Smooth muscle cell (in vitro differentiated cells): ENCODE results near the gene FRMD7. TPM values are rescaled to one million over a fixed set of nuclear protein-coding genes. Genes with fewer than 3 reads are reported as not detected.

ENCODE experiments used
- DNase-seq: peaks from one replicate; lab custom pipeline; 2025; ENCODE audit not compliant: unreplicated experiment; lab: John Stamatoyannopoulos, UW
- H2AFZ ChIP-seq: fragments of 200-600 bp; sonication (generic); 2 replicates; pipeline ENCODE4 v1.6.0; 2016; ENCODE audit warnings: antibody characterized with exemption, low read depth, mild to moderate bottlenecking
- H3F3A ChIP-seq: fragments of 200-600 bp; sonication (generic); 2 replicates; pipeline ENCODE4 v1.6.0; 2017; ENCODE audit warnings: antibody characterized with exemption, low read depth
- H3K27ac ChIP-seq: fragments of 200-600 bp; sonication (generic); 2 replicates; pipeline ENCODE4 v1.5.1; 2016; ENCODE audit warnings: low read depth, mild to moderate bottlenecking
- H3K27me3 ChIP-seq: fragments of 200-600 bp; sonication (generic); 2 replicates; pipeline ENCODE4 v1.6.1; 2016; ENCODE audit warnings: low read depth, mild to moderate bottlenecking
- H3K36me3 ChIP-seq: fragments of 200-600 bp; sonication (generic); 2 replicates; pipeline ENCODE4 v1.5.1; 2016; ENCODE audit warnings: low read depth
- H3K4me1 ChIP-seq: fragments of 200-600 bp; sonication (generic); 2 replicates; pipeline ENCODE4 v1.5.1; 2016; ENCODE audit warnings: low read depth
- H3K4me2 ChIP-seq: fragments of 200-600 bp; sonication (generic); 2 replicates; pipeline ENCODE4 v1.6.0; 2016; ENCODE audit warnings: mild to moderate bottlenecking
- H3K4me3 ChIP-seq: fragments of 200-600 bp; sonication (generic); 2 replicates; pipeline ENCODE4 v1.5.1; 2016; ENCODE audit warnings: mild to moderate bottlenecking
- H3K79me2 ChIP-seq: fragments of 200-600 bp; sonication (generic); 2 replicates; pipeline ENCODE4 v1.6.0; 2016; ENCODE audit warnings: low read depth, mild to moderate bottlenecking
- H3K9ac ChIP-seq: fragments of 200-600 bp; sonication (generic); 2 replicates; pipeline ENCODE4 v1.6.0; 2016; ENCODE audit warnings: low read depth
- H3K9me3 ChIP-seq: fragments of 200-600 bp; sonication (generic); replicated peaks from 2 replicates; pipeline ENCODE4 v1.5.1; 2016; ENCODE audit warnings: low read depth
- H4K20me1 ChIP-seq: fragments of 200-600 bp; sonication (generic); 2 replicates; pipeline ENCODE4 v1.6.0; 2016; ENCODE audit warnings: low read depth
- WGBS: methylation state at CpG from one replicate; pipeline ENCODE4 v1.1.7; 2016; ENCODE audit warnings: low lambda C conversion rate; 5-methylcytosine and 5-hydroxymethylcytosine counted together
- polyA plus RNA-seq: library from polyadenylated mRNA; unstranded; fragments of >200 nt; fragmentation: Nextera tagmentation; extraction: Ambion mirVana; gene quantifications from 2 replicates; pipeline ENCODE4 v1.2.1, GENCODE V29; 2016
- total RNA-seq: library from RNA; depleted of rRNA; stranded (reverse); fragments of >200 nt; gene quantifications from 2 replicates; pipeline ENCODE4 v1.2.3, GENCODE V29; 2014
- TF ChIP-seq, protein P1 (sequence below): fragments of 200-600 bp; sonication (generic); IDR thresholded peaks from 2 replicates; pipeline ENCODE4 v1.5.1; 2017; ENCODE audit warnings: borderline replicate concordance, mild to moderate bottlenecking, antibody characterized with exemption; ENCODE audit not compliant: insufficient read depth, poor library complexity, severe bottlenecking

Gene FRMD7
- total and polyA plus RNA-seq, 2 experiments from 2014 or later = not detected

DNA sequence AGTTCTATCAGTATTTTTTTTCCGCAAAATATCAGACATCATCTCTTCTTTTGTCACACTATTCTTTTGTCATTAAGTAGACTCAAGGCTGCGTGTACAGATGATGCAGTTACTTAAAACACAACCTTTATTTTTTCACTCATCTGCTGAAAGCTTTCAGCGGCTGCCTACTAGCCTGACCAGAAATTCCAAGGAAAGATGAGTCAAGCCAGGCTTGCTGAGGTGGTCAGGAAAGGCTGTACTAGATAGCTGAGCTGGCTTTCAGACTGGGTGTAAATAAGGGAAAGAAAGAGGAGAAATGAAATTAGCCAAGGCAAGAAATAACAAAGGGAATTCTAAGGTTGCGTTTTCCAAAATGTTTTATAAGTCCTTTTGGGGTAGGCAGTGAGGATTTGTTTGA, 86.8 kb downstream of the FRMD7 start:
- Histone ChIP-seq H2AFZ (no peak overlapping the region), H3K4me3 (no peak overlapping the region), H3K27me3 (no peaks in the 10 kb centered on the region), H3K79me2 (peaks cover 32% of the 10 kb centered on the region), H3F3A (no peaks in the 10 kb centered on the region), H3K27ac (peak overlapping the region; percentile 77), H3K9ac (no peak overlapping the region), H3K4me1 (peaks cover 10% of the 10 kb centered on the region), H3K36me3 (no peaks in the 10 kb centered on the region), H3K4me2 (peak overlapping the region; percentile 13), H3K9me3 (no peaks in the 10 kb centered on the region), H4K20me1 (no peaks in the 10 kb centered on the region)
- WGBS = 43% methylated on average over 4 of the region's 4 CpGs
- DNase-seq = no peak
- TF ChIP-seq, protein P1, sequence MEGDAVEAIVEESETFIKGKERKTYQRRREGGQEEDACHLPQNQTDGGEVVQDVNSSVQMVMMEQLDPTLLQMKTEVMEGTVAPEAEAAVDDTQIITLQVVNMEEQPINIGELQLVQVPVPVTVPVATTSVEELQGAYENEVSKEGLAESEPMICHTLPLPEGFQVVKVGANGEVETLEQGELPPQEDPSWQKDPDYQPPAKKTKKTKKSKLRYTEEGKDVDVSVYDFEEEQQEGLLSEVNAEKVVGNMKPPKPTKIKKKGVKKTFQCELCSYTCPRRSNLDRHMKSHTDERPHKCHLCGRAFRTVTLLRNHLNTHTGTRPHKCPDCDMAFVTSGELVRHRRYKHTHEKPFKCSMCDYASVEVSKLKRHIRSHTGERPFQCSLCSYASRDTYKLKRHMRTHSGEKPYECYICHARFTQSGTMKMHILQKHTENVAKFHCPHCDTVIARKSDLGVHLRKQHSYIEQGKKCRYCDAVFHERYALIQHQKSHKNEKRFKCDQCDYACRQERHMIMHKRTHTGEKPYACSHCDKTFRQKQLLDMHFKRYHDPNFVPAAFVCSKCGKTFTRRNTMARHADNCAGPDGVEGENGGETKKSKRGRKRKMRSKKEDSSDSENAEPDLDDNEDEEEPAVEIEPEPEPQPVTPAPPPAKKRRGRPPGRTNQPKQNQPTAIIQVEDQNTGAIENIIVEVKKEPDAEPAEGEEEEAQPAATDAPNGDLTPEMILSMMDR = no peak

DNA sequence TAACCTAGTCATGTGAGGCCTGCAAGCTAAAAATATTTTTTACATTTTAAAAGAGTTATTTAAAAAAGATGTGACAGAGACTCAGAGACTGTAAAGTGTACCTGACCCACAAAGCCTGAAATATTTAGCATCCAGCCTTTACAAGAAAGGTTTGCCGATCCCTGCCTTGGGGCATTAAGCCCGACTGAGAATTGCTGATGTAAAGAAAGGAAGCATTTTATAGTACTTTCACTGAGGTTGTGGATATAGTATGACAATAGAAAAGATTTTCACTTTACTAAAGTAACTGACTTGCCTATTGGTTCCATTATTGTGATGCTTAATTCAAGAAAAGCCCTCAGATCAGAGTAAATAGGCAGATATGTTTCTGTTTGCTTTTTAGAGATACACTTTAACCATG, 87.8 kb downstream of the FRMD7 start:
- WGBS = 62% methylated on average over 2 of the region's 2 CpGs
- no peak overlapping the region for H2AFZ ChIP-seq

DNA sequence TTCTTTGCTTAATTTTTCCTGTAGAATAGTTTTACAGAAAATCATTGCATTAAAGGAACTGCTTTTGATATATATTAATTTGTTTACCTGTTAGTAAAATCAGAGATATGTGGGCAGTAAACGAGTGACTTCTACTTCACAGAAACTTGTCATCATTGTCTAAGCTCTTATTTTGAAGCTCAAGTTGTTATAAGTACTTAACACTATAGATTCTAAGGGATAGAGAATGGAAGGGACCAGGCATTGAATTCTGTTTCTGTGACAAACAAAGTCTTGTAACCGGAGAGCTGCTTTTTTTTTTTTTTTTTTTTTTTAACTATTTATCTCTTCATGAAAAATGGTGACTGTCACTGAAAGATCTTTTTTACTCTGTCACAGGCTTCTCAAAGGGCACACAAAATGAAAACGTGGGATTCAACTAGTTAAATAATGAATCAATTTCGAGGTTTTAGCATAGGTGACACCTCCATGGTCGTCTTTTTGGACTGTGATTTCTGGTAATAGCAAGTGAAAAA, 90.3 kb downstream of the FRMD7 start:
- H3K36me3 ChIP-seq = no peaks in the 10 kb centered on the region
- no peaks in the 10 kb centered on the region for H3K9me3 ChIP-seq
- H3K79me2 ChIP-seq = peaks cover 32% of the 10 kb centered on the region
- no peaks in the 10 kb centered on the region for H3K27me3 ChIP-seq
- no peak overlapping the region for H3K27ac ChIP-seq
- no peak overlapping the region for H2AFZ ChIP-seq
- no peak overlapping the region for H3K4me3 ChIP-seq
- no peak overlapping the region for H3K9ac ChIP-seq
- WGBS = 62% methylated on average over 5 of the region's 5 CpGs
- H3K4me2 ChIP-seq = no peak overlapping the region
- TF ChIP-seq, protein P1 = no peak
- H4K20me1 ChIP-seq = no peaks in the 10 kb centered on the region
- no peaks in the 10 kb centered on the region for H3F3A ChIP-seq
- no peak for DNase-seq
- H3K4me1 ChIP-seq = no peaks in the 10 kb centered on the region

More for the DNA sequence above, 87.8 kb downstream of the FRMD7 start:
- TF ChIP-seq, protein P1 = no peak
- Histone ChIP-seq H3K4me3 (no peak overlapping the region), H3K27ac (peak overlapping the region; percentile 77), H3K36me3 (no peaks in the 10 kb centered on the region), H3K4me1 (peaks cover under 1% of the 10 kb centered on the region), H4K20me1 (no peaks in the 10 kb centered on the region), H3K27me3 (no peaks in the 10 kb centered on the region), H3F3A (no peaks in the 10 kb centered on the region), H3K9me3 (no peaks in the 10 kb centered on the region), H3K9ac (no peak overlapping the region), H3K79me2 (peaks cover 33% of the 10 kb centered on the region), H3K4me2 (no peak overlapping the region)
- no peak for DNase-seq

DNA sequence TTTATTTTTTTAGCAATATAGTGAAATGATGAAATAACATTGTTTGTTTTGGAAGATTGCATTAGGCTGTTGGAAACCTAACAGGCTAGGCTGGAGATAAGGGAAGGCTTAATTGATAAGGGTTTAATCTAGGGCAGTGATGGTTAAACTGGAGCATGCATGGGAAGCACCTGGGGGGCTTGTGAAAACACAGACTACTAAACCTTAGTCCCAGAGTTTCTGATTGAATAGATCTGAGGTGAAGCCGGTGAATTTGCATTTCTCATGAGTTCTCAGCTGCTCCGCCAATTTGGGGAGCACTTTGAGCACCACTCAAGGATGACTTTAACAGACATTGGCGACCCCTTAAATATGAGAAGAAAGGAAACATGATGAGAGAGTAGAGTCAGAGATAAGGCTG, 93.2 kb downstream of the FRMD7 start:
- 90% methylated on average over 3 of the region's 3 CpGs for WGBS
- Histone ChIP-seq H3K9me3 (no peaks in the 10 kb centered on the region), H4K20me1 (no peaks in the 10 kb centered on the region), H3F3A (no peaks in the 10 kb centered on the region), H2AFZ (no peak overlapping the region), H3K27ac (no peak overlapping the region), H3K4me1 (no peaks in the 10 kb centered on the region), H3K4me2 (no peak overlapping the region), H3K4me3 (no peak overlapping the region), H3K36me3 (no peaks in the 10 kb centered on the region), H3K27me3 (no peaks in the 10 kb centered on the region), H3K79me2 (peaks cover 29% of the 10 kb centered on the region), H3K9ac (no peak overlapping the region)
- no peak for DNase-seq
- TF ChIP-seq, protein P1 = no peak
